Measurements from ENCODE around the gene FGR. TPM values are rescaled to one million over a fixed set of nuclear protein-coding genes. Genes with fewer than 3 reads are reported as not detected.

Gene FGR
- total RNA-seq, 1 donor from 2014 or later: not detected

DNA sequence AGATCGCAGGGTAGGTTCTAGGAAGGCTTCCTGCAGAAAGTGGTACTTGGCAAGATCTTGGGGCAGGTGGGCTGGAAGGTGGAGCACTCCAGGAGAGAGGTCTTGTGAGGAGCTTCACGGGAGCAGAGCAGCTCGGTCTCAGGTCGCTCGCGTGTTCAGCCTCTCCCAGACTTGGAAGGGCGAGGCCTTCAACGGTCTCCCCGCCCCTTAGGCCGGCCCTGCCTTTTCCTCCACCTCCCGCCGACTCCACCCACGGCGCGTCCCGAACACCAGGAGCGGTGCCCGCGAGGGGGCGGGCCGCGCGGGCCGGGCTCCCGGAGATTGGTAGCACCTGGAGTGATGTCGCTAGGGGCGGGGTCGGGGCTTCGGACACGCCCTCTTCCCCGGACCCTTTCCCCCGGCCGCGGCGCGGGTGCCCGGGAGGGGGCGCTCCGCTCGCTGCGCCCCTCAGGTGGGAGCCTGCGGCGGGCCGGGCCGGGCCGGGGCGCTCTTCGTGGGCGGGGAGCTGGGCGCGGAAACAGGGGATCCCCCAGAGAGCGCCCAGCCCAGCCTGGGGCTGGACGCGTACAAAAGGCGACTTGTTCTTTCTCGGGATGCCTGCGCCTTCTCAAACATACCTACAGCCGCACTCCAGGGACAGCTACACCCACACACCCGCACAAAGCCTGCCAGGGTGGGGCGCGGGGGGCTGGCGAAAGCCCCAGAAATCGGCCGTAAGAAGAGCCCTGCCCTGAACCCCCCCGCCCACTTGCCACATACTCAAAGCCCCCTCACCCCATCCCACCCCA lies 66.5 kb downstream of the FGR start:
- H3K4me3 ChIP-seq (ENCODE audit: low read depth, low read length): peak overlapping the region; percentile 48
- TF ChIP-seq, protein P1, sequence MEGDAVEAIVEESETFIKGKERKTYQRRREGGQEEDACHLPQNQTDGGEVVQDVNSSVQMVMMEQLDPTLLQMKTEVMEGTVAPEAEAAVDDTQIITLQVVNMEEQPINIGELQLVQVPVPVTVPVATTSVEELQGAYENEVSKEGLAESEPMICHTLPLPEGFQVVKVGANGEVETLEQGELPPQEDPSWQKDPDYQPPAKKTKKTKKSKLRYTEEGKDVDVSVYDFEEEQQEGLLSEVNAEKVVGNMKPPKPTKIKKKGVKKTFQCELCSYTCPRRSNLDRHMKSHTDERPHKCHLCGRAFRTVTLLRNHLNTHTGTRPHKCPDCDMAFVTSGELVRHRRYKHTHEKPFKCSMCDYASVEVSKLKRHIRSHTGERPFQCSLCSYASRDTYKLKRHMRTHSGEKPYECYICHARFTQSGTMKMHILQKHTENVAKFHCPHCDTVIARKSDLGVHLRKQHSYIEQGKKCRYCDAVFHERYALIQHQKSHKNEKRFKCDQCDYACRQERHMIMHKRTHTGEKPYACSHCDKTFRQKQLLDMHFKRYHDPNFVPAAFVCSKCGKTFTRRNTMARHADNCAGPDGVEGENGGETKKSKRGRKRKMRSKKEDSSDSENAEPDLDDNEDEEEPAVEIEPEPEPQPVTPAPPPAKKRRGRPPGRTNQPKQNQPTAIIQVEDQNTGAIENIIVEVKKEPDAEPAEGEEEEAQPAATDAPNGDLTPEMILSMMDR (conservative IDR thresholded peaks at IDR 0.05; ENCODE audit: low read depth, low read length): peak; percentile 53
- DNase-seq (ENCODE audit: low read depth): no peak

DNA sequence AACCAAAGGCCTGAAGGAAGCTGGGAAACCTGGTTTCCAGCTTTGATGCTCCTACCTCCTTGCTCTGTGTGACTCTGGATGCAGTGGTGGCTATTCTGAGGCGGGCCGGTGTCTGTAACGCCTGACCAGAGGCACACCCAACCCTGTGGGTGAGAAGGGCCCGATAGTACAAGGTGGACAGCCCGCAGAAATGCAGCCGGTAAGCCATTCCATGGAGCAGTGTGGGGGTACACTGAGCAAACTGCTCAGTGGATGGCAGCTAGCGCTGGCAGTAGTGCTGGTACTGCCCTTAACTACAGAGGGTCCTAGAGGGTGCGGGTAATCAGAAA lies 67.0 kb downstream of the FGR start:
- TF ChIP-seq, protein P1 (conservative IDR thresholded peaks at IDR 0.05; ENCODE audit: low read depth, low read length): no peak
- no peak for DNase-seq (ENCODE audit: low read depth)
- no peak overlapping the region for H3K4me3 ChIP-seq (ENCODE audit: low read depth, low read length)

DNA sequence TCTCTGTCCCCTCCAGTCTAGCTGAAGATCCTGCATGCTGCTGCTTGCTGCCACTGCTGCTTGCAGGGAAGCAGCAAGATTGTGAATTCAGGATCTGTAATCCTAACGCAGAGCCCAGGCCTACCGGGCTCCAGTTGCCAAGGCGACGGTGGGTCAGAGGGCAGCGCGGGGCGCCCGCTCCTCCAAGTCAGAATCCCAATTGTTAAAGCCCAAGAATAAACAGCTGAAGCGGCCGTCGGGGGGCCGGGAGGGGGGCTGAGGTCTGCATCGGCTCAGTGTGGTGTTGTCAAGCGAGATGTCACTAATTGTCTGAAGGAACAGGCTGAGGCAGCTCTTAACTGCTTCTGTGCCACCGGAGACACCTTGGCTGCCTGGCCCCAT lies 67.8 kb downstream of the FGR start:
- TF ChIP-seq, protein P1 (conservative IDR thresholded peaks at IDR 0.05; ENCODE audit: low read depth, low read length): no peak
- DNase-seq (ENCODE audit: low read depth): no peak
- no peak overlapping the region for H3K4me3 ChIP-seq (ENCODE audit: low read depth, low read length)

DNA sequence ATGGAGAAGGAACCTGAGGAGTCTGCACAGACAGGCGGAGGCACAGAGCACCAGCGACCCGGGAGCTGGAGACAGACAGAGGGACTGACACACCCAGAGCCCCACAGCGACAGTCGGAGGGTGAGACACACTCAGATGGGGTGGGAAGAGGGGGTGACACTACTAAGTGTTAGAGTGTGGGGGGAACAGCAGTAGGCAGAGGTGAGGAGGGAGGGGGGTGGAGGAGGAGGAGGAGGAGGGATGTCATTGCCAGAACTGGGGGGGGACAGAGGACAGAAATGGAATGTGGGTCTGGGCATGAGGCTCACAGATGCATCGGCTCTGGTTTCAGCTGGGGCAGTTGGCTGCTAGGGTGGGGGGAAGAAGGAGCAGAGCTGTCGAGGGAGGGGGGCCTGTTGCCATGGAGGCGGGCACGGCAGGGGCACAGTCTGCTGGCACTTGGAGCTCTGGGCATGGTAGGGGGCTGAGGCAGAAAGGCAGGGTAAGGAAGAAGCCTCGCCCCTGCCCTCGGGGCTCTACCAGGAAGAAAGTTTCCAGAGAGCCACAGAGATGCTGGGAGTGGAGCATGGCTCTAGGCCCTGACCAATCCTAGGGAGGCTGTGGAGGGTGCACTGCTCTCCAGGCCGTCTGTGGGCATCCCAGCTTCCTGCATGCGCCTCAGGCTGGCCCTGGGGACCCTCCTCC lies 68.4 kb downstream of the FGR start:
- TF ChIP-seq, protein P1 (conservative IDR thresholded peaks at IDR 0.05; ENCODE audit: low read depth, low read length): no peak
- H3K4me3 ChIP-seq (ENCODE audit: low read depth, low read length): no peak overlapping the region
- no peak for DNase-seq (ENCODE audit: low read depth)

DNA sequence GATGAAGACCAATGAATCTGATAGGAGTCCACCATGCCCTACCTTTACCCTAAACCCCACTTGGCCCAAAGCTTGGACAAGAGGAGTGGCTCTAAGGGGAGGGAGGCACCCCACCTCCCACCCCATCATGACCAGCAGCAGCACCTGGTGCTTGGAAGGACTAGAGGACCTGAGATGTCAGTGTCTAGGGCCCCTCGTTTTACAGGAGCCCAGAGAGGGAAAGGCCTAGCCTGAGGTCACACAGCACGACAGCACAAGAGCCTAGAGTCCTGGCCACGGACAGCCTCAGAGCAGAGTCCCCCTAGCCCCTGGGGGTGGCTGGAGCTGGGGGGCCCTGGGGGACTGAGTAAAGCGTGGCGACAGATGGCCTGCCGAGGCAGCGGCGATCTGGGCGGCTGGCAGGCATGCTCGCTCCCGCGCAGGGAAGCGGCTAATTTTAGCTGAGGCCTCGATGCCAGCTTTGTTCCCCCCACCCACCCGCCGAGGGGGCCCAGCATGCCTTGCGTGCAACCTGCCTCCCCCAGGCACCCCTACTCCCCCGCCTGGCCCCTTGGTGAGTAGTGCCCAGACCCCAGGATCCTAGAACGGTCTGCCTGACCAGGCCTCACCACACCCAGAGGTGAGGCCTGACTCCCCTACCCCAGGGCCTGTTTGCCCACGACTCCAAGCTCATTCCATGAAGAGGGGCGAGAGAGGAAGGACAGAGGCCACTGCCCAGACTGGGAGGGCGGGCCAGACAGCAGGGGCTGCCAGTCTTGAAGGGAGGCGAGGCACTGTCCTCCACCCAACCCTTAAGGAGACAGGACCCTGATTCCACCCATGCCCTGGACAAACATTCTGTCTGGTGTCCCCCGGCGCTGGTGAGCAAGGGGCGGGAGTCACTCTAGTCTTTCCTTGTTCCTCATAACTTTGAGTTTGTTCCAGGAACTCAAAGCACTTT lies 70.0 kb downstream of the FGR start:
- TF ChIP-seq, protein P1 (conservative IDR thresholded peaks at IDR 0.05; ENCODE audit: low read depth, low read length): no peak
- no peak overlapping the region for H3K4me3 ChIP-seq (ENCODE audit: low read depth, low read length)
- no peak for DNase-seq (ENCODE audit: low read depth)

DNA sequence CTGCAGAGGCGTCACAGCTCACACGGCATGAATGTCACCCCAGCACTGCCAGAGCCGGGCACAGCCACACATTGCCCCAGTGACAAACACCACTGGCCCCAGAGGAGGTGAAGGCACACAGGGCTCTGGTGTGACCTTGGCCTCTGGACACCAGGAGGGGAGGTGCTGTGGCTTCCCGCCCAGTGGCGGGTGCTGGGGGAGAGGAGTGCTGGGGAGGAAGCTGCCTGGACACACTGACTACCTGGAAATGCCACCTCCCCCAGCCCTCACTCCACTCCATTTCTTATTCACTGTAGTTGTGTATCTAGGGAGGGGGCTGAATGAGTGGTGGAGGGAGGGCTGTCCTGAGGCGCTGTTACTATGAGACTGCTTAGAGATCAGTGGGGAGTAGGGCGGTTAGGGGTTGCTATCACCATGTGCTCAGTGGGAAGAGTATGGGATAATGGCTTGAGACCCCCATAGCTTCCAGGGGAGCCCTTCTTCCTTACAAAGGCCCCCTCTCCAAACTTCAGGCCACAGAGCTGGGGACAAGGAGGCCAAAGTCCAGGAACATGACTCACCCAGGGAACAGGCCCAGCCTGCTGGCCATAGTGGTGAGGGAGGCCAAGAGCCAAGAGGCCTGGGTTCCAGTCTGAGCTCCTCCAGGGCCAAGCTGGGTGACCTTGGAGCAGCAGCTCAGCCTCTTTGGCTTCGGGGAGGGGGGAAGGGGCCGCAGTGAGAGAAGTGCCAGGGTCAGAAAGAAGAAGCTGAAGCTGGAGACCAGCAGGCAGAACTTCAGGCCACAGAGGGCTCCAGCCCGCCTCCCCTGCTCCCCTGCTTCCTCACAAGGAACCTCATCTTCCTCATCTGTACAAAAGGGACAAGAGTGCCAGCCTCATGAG lies 71.2 kb downstream of the FGR start:
- DNase-seq (ENCODE audit: low read depth): no peak
- TF ChIP-seq, protein P1 (conservative IDR thresholded peaks at IDR 0.05; ENCODE audit: low read depth, low read length): no peak
- H3K4me3 ChIP-seq (ENCODE audit: low read depth, low read length): no peak overlapping the region
